Subcutaneous abdominal adipose tissue (tissue), 5 donors: ENCODE data around the gene P4HA1.
"Not testable (repeated sequence)": the region's sequence is repeated elsewhere in the genome, so short reads cannot be mapped to it uniquely, and the experiment has no call there.

Experiments used
- H3K27ac ChIP-seq: one replicate; pipeline ENCODE4 v1.7.0; 2013; ENCODE audit warnings: low read depth, mild to moderate bottlenecking, inconsistent platforms, low read length, moderate library complexity
- H3K27me3 ChIP-seq, 5 donors: one replicate each; pipeline ENCODE4 v1.7.0; 2013; ENCODE audit warnings: low read length in 5 of 5, inconsistent platforms in 1 of 5; ENCODE audit not compliant: control insufficient read depth in 5 of 5, insufficient read depth in 4 of 5
- H3K36me3 ChIP-seq, 5 donors: one replicate each; pipeline ENCODE4 v1.7.0; 2013; ENCODE audit warnings: low read length in 5 of 5; ENCODE audit not compliant: control insufficient read depth in 5 of 5, insufficient read depth in 5 of 5
- H3K4me1 ChIP-seq, 5 donors: one replicate each; pipeline ENCODE4 v1.7.0; 2013; ENCODE audit warnings: low read length in 5 of 5, mild to moderate bottlenecking in 3 of 5, moderate library complexity in 1 of 5; ENCODE audit not compliant: control insufficient read depth in 5 of 5, insufficient read depth in 5 of 5
- H3K4me3 ChIP-seq, 5 donors: one replicate each; pipeline ENCODE4 v1.7.0; 2013; ENCODE audit warnings: low read length in 5 of 5, low read depth in 1 of 5
- H3K9ac ChIP-seq, 5 donors: one replicate each; pipeline ENCODE4 v1.7.0; 2013; ENCODE audit warnings: low read length in 5 of 5, mild to moderate bottlenecking in 4 of 5, moderate library complexity in 3 of 5
- H3K9me3 ChIP-seq, 5 donors: one replicate each; pipeline ENCODE4 v1.7.0; 2013; ENCODE audit warnings: low read length in 5 of 5; ENCODE audit not compliant: control insufficient read depth in 5 of 5
- donor health status: healthy.
- donor health status: healthy.
- donor health status: healthy.
- donor health status: healthy.
- donor health status: healthy.

P4HA1 gene

DNA sequence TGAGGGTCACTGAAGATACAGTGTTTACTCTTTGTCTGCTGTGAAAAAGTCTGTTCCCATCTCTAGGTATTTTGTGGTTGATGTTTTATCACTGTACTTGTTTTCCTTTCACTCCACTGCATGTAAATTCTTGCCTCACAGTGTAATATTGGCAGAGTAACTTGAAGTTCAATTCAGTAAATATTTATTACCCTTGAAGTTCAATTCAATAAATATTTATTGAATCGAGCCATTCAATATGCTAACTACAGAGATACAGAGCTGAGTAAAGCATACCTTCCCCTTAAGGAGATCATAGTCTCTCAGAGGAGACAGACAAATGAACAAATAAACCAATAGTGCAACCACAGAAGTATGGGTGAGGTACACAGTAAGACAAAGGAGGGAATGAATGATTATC, 22.8 kb upstream of the P4HA1 start:
- Histone ChIP-seq H3K27ac (no peak overlapping the region), H3K4me1 (peaks cover 2 to 9% (median 7%) of the 10 kb centered on the region in 5 donors), H3K4me3 (no peak overlapping the region), H3K27me3 (no peaks in the 10 kb centered on the region), H3K9me3 (no peaks in the 10 kb centered on the region), H3K36me3 (peaks cover 6 to 25% (median 10%) of the 10 kb centered on the region in 5 donors), H3K9ac (no peak overlapping the region)

DNA sequence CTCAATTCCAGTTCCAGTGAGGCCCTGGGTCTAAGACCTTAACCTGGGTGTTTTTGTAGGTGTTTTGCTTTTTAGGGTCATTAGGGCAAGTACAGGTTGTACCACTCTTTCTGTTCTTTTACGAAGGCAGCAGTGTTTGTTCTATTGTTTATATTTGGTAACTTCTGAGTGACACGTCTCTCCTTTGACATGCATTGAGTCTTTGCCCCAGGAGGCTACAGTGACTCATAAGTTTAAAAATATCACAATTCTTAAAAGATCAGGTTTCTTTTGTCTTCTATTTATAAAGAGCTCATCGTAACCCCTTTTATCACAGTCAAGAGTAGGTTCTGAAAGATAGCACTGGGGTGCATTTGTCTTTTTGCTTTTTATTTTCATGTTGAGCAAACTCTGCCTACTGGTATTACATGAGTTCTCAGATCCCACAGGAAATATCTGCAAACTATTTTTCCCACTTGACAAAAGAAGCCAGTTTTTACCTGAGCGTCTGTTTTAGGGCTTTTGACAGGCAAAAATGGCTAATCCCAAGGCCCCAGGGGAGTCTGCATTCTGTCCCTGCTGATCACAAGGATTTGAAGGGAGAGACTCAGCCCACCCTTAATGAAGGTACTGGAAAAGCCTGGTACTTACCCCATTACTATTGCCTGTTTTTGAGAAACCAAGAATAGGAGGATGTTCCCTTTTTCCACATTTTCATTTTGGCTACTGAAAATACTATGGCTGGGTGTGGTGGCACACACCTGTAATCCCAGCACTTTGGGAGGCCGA, 21.5 kb upstream of the P4HA1 start:
- Histone ChIP-seq H3K4me1 (peaks cover 2 to 9% (median 7%) of the 10 kb centered on the region in 5 donors), H3K27ac (peak overlapping the region; percentile 32), H3K9ac (peak overlapping the region in 1 of 5 donors; percentile 58), H3K36me3 (peaks cover 0 to 16% (median 5%) of the 10 kb centered on the region in 5 donors), H3K9me3 (no peaks in the 10 kb centered on the region), H3K27me3 (no peaks in the 10 kb centered on the region), H3K4me3 (no peak overlapping the region)

DNA sequence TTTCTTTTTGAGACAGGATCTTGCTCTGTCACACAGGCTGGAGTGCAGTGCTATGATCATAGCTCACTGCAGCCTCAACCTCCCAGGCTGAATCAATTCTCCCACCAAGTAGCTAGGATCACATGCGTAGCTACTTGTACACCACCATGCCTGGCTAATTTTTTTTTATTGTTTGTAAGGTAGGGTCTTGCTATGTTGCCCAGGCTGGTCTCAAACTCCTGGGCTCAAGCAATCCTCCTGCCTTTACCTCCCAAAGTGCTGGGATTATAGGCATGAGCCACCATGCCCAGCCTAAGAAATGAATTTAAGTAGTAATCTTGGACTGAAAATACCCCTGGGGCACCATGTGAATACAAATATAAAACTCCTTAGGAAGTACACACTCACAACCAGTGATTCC, 19.4 kb upstream of the P4HA1 start:
- no peak overlapping the region for H3K4me3 ChIP-seq
- H3K36me3 ChIP-seq = peaks cover 0 to 10% (median 0%) of the 10 kb centered on the region in 5 donors
- no peaks in the 10 kb centered on the region for H3K9me3 ChIP-seq
- H3K27ac ChIP-seq = no peak overlapping the region
- H3K9ac ChIP-seq = no peak overlapping the region
- peaks cover 2 to 9% (median 7%) of the 10 kb centered on the region in 5 donors for H3K4me1 ChIP-seq
- H3K27me3 ChIP-seq = no peaks in the 10 kb centered on the region

DNA sequence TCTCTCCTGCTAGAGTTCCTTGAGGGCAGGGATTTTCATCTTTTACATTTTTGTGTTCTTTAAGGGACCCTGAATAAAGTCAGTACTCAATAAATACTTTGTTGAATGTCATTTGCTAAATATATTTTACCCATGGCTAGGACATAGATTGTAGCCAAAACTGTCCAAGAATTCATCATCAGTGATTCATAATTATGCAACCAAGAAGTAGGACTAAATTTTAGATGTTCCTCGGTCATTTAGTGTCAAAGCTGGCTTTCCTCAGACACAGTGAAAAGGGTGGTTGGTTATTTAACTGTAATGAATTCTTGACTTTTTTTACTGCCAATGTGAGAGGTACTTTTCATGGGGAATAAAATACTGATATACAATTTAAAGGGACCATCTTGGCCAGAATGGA, 16.9 kb upstream of the P4HA1 start:
- Histone ChIP-seq H3K4me3 (no peak overlapping the region), H3K4me1 (peaks cover 4 to 16% (median 7%) of the 10 kb centered on the region in 5 donors), H3K9me3 (no peaks in the 10 kb centered on the region), H3K27ac (no peak overlapping the region), H3K36me3 (peaks cover 0 to 3% (median 0%) of the 10 kb centered on the region in 5 donors), H3K9ac (no peak overlapping the region), H3K27me3 (no peaks in the 10 kb centered on the region)

DNA sequence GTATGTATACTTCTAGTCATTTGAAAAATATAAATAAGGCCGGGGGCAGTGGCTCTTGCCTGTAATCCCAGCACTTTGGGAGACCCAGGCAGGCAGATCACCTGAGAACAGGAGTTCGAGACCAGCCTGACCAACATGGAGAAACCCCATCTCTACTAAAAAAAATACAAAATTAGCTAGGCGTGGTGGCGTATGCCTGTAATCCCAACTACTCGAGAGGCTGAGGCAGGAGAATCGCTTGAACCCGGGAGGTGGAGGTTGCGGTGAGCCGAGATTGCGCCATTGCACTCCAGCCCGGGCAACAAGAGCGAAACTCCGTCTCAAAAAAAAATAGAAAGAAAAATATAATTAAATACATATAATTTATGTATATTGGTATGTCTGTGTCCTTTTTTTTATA, 15.4 kb upstream of the P4HA1 start:
- H3K27ac ChIP-seq = peak overlapping the region; percentile 90
- H3K9ac ChIP-seq, H3K4me3 ChIP-seq, H3K27me3 ChIP-seq, H3K36me3 ChIP-seq, H3K4me1 ChIP-seq, H3K9me3 ChIP-seq: not testable (repeated sequence)

DNA sequence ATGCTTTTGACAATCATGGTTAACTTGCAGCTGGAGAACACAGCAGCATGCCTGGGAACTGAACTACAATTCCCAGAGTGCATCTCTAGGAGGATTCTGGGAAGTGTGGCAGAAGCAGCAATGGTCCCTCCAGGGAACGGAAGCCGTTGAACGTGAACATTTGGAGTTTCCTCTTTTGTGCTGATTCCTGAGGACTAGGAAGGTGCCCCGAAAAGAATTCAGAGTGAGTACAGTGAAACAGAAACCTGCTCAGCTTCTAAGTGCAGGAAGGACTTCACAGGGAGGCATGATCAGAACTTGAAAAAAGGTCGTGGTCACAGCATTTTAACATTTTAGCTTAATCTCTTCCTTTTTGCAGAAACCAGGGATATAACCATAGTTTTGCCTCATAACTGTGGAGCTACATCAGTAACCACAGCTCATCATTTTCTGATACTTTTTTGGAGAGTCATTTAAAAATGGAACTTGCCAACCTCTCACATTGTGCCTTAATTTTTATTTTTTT, 13.7 kb upstream of the P4HA1 start, which contains the start of gene NUDT13:
Gene NUDT13, plus strand, starts transcription at position 111 of the 505 bp plus-strand sequence. CDS start 3,911 bp downstream, outside the sequence.
- Histone ChIP-seq H3K9ac (peak within 1 kb of the TSS; percentile 71 to 90 (median 80)), H3K4me3 (peak within 1 kb of the TSS; percentile 75 to 96 (median 82)), H3K27ac (peak within 1 kb of the TSS; percentile 90), H3K9me3 (no peaks in the 10 kb centered on the region), H3K4me1 (peaks cover 0 to 8% (median 2%) of the 10 kb centered on the region in 5 donors), H3K36me3 (peaks cover 0 to 4% (median 0%) of the 10 kb centered on the region in 5 donors), H3K27me3 (no peaks in the 10 kb centered on the region)

DNA sequence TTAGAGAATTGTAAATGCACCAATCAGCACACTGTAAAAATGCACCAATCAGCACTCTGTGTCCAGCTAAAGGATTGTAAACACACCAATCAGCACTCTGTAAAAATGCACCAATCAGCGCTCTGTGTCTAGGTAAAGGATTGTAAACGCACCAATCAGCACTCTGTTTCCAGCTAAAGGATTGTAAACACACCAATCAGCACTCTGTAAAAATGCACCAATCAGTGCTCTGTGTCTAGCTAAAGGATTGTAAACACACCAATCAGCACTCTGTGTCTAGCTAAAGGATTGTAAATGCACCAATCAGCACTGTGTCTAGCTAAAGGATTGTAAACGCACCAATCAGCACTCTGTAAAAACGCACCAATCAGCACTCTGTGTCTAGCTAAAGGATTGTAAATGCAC, 12.6 kb upstream of the P4HA1 start:
- H3K4me3 ChIP-seq, H3K36me3 ChIP-seq, H3K27me3 ChIP-seq, H3K9ac ChIP-seq, H3K9me3 ChIP-seq, H3K4me1 ChIP-seq, H3K27ac ChIP-seq: not testable (repeated sequence)

DNA sequence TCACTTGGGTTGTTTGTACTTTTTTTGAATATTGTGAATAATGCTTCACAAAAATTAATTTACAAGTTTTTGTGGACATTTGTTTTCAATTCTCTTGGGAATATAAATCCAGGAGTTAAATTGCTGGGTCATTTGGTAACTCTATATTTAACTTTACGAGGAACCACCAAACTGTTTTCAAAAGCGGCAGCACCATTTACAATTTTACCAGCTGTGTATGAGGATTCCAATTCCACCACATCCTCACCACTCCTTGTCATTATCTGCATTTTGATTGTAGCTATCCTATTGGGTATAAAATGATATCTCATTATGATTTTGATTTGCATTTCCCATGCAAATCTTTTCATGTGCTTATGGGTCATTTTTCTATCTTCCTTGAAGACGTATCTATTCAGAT, 9.6 kb upstream of the P4HA1 start:
- no peaks in the 10 kb centered on the region for H3K27me3 ChIP-seq
- no peak overlapping the region for H3K9ac ChIP-seq
- H3K27ac ChIP-seq = no peak overlapping the region
- peaks cover 0 to 8% (median 2%) of the 10 kb centered on the region in 5 donors for H3K4me1 ChIP-seq
- peaks cover 0 to 4% (median 0%) of the 10 kb centered on the region in 5 donors for H3K36me3 ChIP-seq
- no peak overlapping the region for H3K4me3 ChIP-seq
- H3K9me3 ChIP-seq = no peaks in the 10 kb centered on the region

DNA sequence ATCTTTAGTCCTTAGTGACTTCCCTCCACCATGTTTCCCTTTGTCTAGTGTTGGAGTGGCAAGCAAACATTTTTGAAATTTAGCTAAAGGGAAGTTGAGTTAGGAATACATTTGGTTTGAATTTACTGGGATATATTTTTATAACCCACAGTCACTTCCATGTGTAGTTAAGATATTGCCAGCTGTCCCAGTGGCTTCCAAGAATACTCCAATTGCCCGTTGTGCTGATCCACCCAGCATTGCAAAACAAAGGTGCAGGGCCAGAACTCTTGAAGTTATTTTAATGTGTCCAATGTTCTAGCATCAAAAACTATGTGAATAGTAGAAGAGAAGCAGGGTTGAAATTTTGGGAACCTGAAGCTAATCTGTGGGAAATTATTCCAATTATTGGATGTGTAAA, 2.5 kb upstream of the P4HA1 start:
- H3K4me1 ChIP-seq = peaks cover 2 to 27% (median 11%) of the 10 kb centered on the region in 5 donors
- no peaks in the 10 kb centered on the region for H3K27me3 ChIP-seq
- H3K4me3 ChIP-seq = no peak overlapping the region
- H3K36me3 ChIP-seq = peaks cover 0 to 4% (median 0%) of the 10 kb centered on the region in 5 donors
- no peaks in the 10 kb centered on the region for H3K9me3 ChIP-seq
- no peak overlapping the region for H3K27ac ChIP-seq
- H3K9ac ChIP-seq = no peak overlapping the region

DNA sequence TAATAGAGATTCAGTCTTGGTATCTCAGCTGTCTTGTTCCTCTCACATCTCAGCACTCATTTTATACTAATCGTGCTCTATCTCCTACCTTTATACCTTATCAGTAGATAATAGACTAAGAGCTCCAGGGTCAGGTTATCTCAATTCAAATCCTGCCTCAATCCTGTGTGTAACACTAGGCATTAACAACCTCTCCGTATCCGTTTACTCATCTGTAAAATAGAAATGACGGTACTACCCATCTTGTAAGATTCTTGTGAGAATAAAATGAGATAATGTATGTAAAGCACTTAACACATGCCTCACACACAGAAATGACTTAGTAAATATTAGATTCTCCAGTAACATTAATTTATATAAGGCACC, 622 bp upstream of the P4HA1 start:
- H3K9ac ChIP-seq = peak overlapping the region; percentile 55 to 97 (median 85)
- peak overlapping the region; percentile 44 to 91 (median 68) for H3K4me3 ChIP-seq
- H3K36me3 ChIP-seq = no peaks in the 10 kb centered on the region
- no peaks in the 10 kb centered on the region for H3K9me3 ChIP-seq
- H3K4me1 ChIP-seq = peaks cover 2 to 29% (median 15%) of the 10 kb centered on the region in 5 donors
- H3K27me3 ChIP-seq = no peaks in the 10 kb centered on the region
- peak overlapping the region; percentile 99 for H3K27ac ChIP-seq
